Adipose tissue (tissue), 3 donors: ENCODE measurements around the gene LRRC8D. TPM values are rescaled to one million over a fixed set of nuclear protein-coding genes. Genes with fewer than 3 reads are reported as not detected.

ENCODE experiments used
- H3K27ac ChIP-seq: one replicate; pipeline ENCODE4 v1.5.1; 2013; ENCODE audit warnings: low read depth, low read length
- WGBS, 3 donors: extraction: QIAGEN DNeasy Blood & Tissue Kit; methylation state at CpG; one replicate each; pipeline ENCODE4 v1.1.7; 2013; 5-methylcytosine and 5-hydroxymethylcytosine counted together
- polyA plus RNA-seq, 3 donors: library from polyadenylated mRNA; stranded (reverse); fragments of 200-250 nt; gene quantifications; one replicate each; pipeline ENCODE4 v1.2.3, GENCODE V29; 2013
- donor health status: healthy with polysubstance abuse.
- donor health status: Bipolar disorder and iron deficiency.
- donor health status: healthy.

Gene LRRC8D
- polyA plus RNA-seq, 3 donors = 2.5 to 6.3 (median 3.8) TPM

- H3K27ac ChIP-seq = no peak overlapping the region
- WGBS, 3 donors = 95 to 99% (median 96%) methylated on average over 6 of the region's 6 CpGs
Measured at GRCh38 chr1:89882348-89883029, 61.7 kb downstream of the LRRC8D start.

- WGBS, 3 donors = 96 to 98% (median 97%) methylated on average over 6 of the region's 6 CpGs
Measured at GRCh38 chr1:89883030-89883379, 62.2 kb downstream of the LRRC8D start.

DNA sequence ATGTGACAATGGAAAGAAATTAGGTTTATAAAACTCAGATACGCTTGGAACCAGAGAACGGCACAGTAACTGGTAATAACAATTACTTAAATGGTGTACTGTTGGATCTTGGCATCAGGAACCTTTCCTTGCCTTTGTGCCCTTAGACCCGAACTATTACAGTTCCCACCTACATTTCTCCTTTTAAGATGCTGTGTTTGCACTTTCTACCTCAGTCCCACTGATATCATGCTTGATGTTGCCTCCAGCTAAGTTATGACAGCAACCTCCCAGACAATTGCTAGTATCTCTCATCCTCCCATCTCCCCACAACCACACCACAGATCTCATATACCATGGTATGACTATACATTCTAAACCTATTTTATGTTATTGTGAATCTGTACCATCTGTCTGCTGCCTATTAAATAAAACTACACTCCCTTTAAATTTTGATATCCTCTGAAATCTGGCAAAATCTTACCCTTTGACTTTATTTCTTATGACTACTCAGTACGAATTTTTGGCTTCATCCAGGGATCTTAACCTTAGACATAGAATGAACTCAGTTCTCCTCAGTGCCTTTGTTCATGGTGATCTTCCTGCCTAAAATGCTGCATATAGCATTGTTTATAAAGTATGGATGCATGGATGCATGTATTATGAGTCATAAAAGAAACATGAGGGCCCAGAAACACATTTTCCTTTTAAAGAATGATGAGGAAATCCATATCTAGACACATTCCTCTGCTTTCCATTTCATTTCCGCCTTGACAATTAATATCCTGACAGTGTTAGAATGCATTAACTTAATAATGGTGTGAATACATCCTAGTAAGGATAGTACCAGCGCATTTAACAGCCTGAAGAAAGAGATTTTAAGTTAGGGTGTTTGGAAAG, 64.1 kb downstream of the LRRC8D start:
- H3K27ac ChIP-seq = no peak overlapping the region
- WGBS, 3 donors = 89 to 94% (median 90%) methylated on average over 6 of the region's 6 CpGs

More at GRCh38 chr1:89883030-89883379, 62.2 kb downstream of the LRRC8D start:
- H3K27ac ChIP-seq = no peak overlapping the region

GRCh38 chr1:89887270-89887669, 66.4 kb downstream of the LRRC8D start:
- WGBS, 3 donors = 97 to 99% (median 99%) methylated on average over 2 of the region's 2 CpGs
- H3K27ac ChIP-seq = no peak overlapping the region

DNA sequence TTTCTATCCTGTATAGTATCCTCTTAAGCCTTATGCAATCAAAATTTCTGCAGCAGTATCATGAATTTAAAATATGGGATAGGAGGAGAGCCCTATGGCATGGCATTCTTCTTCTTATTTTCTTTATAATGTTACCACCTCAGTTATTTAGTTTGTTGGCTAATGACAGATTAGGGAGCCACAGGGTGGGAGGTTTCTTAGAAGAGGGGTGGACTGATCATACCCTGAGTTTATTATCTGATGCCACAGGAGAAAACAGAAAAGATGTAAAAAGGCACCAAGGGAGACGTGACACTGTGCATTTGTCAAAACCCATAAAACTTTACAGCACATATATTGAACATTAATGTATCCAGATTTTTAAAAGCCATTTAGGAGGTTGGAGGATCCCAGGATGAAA, 66.9 kb downstream of the LRRC8D start:
- WGBS, 3 donors = 91 to 100% (median 95%) methylated on average over 1 of the region's 1 CpG
- no peak overlapping the region for H3K27ac ChIP-seq

GRCh38 chr1:89888480-89889322, 67.9 kb downstream of the LRRC8D start:
- 86 to 92% (median 91%) methylated on average over 5 of the region's 5 CpGs for WGBS, 3 donors
- no peak overlapping the region for H3K27ac ChIP-seq

DNA sequence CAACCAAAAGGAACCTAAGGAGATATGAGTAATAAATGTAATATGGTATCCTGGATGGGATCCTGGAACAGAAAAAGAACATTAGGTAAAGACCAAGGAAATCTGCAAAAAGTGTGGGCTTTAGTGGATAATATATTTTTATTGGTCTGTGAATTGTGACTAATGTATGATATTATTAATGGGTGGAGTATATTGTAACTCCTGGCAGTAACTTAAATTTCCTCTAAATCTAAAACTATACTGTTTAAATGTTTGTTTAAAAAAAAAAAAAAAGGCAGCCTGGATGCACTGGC, 68.4 kb downstream of the LRRC8D start:
- no peak overlapping the region for H3K27ac ChIP-seq

DNA sequence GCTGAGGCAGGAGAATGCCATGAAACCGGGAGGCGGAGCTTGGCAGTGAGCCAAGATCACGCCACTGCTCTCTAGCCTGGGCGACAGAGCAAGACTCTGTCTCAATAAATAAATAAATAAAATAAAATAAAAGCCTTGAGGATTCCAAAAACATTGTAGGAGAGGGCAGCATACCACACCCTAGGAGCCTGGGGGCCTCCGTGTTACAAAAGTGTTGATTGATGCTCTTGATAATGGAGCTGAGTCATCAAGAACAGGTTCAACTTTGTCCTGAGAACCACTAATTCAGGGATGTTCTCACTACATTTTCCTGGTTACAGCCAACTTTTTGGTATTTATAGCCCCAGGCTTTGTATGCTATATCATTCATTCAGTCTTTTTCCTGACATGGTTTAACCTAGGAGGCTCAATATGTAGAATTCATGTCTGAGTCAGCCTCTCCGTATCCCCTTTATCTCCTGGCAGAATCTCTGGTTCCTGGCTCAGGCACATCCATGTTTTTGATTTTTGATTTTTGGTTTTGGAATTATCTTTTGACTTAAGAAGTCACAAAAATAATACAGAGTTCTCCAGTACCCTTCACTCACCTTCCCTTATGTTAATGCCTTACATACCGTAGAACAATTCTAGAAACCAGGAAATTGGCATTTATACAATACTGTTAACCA, 69.4 kb downstream of the LRRC8D start:
- WGBS, 3 donors = 73 to 74% (median 74%) methylated on average over 7 of the region's 7 CpGs
- no peak overlapping the region for H3K27ac ChIP-seq

DNA sequence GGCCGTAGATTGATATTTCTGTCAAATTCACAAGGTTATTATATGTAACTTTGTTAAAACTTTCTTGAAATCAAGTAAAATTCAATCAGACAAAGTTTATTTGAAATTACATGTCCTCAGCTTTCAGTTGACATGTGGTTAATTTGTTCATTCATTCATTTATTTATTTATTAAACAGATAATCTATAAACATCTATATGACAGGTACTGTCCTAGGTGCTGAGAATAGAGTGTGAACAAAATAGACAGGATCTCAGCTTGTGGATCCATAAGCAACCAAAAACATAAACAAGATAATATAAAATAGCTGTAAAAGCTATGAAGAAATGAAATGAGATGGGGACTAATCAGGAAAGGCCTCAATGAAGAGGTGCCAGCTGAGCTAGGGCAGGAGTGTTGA, 72.0 kb downstream of the LRRC8D start:
- 94 to 100% (median 97%) methylated on average over 1 of the region's 1 CpG for WGBS, 3 donors
- no peak overlapping the region for H3K27ac ChIP-seq

DNA sequence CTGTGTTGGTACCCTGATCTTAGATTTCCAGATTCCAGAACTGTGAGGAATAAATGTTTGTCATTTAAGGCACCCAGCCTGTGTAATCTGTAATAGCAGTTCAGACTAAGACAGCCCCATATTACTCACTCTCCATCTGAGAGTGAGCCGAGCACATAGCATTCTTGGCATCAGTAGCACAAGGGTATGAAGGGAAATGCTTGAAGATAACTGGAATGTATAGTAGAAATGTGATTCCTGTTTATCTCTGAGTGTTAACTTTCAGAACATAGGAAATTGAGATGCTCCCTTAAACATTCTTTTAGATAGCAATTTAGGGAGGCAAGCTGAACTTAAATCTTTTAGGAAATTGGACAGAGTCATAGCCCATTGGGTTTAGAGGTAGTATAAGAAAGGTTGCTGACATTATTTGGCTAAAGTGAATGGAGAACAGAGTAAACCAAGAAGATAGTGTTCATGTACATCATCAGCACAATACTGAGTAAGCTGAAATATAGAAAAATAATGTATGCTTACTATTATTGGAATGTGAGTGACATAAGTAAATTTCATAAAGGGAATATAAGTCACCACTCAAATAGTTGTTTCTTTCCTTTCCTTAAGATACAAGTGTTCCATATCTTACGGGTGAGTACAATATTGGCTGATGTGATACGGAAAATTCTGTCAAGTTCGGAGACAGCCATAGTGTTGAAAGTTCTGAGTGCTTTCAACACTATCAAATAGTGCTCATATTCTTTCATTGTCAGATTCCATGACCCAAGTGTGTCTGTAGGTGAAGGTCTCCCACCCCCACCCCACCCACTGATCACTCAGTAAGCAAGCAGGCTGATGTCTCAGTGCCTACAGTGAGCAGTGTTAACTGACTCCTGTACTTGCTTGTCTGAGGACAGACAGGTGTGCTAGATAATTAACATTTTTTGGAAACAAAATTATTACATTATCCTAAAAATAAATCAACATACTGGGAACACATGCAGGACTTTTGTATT, 73.7 kb downstream of the LRRC8D start:
- WGBS, 3 donors = 90 to 95% (median 91%) methylated on average over 4 of the region's 4 CpGs
- H3K27ac ChIP-seq = no peak overlapping the region

GRCh38 chr1:89896105-89896942, 75.5 kb downstream of the LRRC8D start:
- no peak overlapping the region for H3K27ac ChIP-seq
- WGBS, 3 donors = 79 to 81% (median 80%) methylated on average over 11 of the region's 11 CpGs

DNA sequence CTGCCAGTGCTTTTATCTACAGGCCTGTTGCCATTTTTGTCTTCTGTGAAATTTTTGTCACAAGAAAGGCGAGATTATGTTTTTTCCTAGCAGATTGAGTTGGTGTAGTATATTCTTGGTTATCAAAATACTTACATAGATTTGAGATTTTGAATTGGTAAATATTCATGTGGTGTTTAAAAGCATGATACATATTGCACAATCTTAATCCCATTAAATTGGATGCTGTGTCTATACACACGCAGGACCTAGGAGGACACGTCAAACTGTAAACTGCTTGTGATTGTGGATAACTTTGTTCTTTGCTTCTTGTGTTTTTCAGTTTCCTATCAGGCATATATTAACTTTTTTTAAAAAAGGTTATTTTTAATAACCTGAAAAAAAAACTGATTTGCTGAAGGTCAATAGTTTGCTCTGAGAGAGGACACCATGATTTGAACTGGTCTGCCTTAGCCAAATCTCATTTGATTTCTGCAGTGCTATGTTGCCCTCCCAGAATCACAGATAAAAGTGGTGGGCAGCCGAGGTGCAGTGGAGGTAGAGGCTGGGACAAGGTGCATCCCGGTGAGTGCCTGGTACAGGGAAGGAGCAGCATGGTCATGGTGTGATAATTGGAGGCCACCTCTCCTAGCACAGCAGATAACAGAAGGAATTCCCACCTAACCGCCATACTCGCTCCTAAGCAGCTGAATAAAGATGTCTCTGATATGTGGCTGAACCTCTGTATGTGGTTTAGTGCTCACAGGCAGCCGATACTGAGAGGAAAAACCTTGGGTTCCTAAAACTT, 76.7 kb downstream of the LRRC8D start:
- 90 to 93% (median 90%) methylated on average over 8 of the region's 8 CpGs for WGBS, 3 donors
- H3K27ac ChIP-seq = no peak overlapping the region

DNA sequence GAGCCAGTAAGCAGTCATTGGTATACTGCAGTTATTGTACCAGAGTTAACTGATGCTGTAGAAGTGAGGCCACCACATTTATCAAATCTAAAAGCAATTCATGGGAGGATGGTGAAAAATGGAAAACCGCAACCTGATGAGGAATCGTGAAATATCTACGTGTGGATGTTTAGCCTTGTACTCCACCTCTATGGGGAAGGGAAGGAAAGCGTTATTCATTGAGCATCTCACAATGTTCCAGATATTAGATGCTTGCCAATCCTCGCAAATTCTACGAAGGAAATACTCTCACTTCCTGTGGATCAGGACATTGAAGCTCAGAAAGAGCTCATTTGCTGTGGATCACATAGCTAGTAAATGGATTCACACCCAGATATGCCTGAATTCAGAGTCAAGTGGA, 77.3 kb downstream of the LRRC8D start:
- no peak overlapping the region for H3K27ac ChIP-seq
- 77 to 92% (median 77%) methylated on average over 6 of the region's 6 CpGs for WGBS, 3 donors

GRCh38 chr1:89898695-89899470, 78.1 kb downstream of the LRRC8D start:
- no peak overlapping the region for H3K27ac ChIP-seq
- 91 to 95% (median 94%) methylated on average over 7 of the region's 7 CpGs for WGBS, 3 donors

DNA sequence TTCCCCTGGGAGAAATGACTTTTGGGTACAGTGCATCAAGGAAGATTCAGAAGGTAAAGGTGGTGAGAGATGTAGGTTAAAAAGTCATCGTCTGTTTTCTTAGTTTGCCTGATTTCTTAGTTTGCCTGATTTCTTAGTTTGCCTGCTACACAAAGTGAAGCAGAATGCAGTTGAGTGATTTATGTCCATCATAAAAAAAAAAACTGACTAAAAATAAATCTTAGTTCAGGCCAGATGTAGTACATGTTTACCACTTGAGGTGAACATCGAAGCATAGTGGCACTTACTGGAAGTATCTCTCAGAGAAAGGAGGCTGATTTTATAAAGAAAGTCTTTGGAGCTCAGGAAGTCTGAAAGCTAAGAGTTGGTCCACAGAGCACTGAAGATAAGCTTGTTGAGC, 79.5 kb downstream of the LRRC8D start:
- WGBS, 3 donors = 70 to 89% (median 88%) methylated on average over 2 of the region's 2 CpGs
- H3K27ac ChIP-seq = no peak overlapping the region
